HCT116 (cell line): ENCODE measurements around the gene DENND10. TPM values are rescaled to one million over a fixed set of nuclear protein-coding genes. Genes with fewer than 3 reads are reported as not detected.

Experiments
- ATAC-seq: fragments of 200-7000 bp; cut with Tn5 transposase; 2 replicates; pipeline ENCODE4 v1.9.1; 2020; ENCODE audit warnings: mild to moderate bottlenecking, moderate library complexity
- BruUV-seq: library from RNA; stranded (reverse); fragments of 400-500 nt; replicated peaks from 2 replicates; lab custom pipeline; 2021; lab: Mats Ljungman, UMichigan
- CTCF ChIA-PET: fragments of 300-600 bp; sonication (Branson Sonifier 250); formaldehyde crosslinking; loops from one replicate; lab custom pipeline; 2021; ENCODE audit warnings: antibody characterized with exemption; lab: Charles Lee
- POLR2A ChIA-PET: fragments of 300-600, 350-600 bp; sonication (Branson Sonifier 250); formaldehyde crosslinking; loops from one replicate; lab custom pipeline; 2021; ENCODE audit warnings: antibody characterized with exemption; lab: Charles Lee
- RAD21 ChIA-PET, 2 experiments: fragments of 300-600 bp; sonication (Branson Sonifier 250); formaldehyde crosslinking; loops; one replicate each; lab custom pipeline; 2023; ENCODE audit warnings: low total read pairs in 2 of 2; ENCODE audit not compliant: uncharacterized antibody in 2 of 2, unreplicated experiment in 2 of 2, low non-redundant PET in 1 of 2; lab: Charles Lee
- DNase-seq: peaks from one replicate; pipeline ENCODE4 v3.0.0-alpha.2; 2010; ENCODE audit warnings: low read depth, low spot score
- H2AFZ ChIP-seq: fragments of 200-600 bp; shearing (Covaris generic), sonication (generic); 2 replicates; pipeline ENCODE4 v1.6.1; 2017; ENCODE audit warnings: low read depth, mixed run types, mixed read lengths, antibody characterized with exemption, low read length; ENCODE audit not compliant: poor library complexity, severe bottlenecking
- H3K27ac ChIP-seq: 2 replicates; pipeline ENCODE4 v1.5.1; 2012; ENCODE audit warnings: low read depth, low read length
- H3K27me3 ChIP-seq: fragments of 200-600 bp; sonication (generic); 2 replicates; pipeline ENCODE4 v1.6.1; 2016; ENCODE audit warnings: mixed run types, low read length, mixed read lengths; ENCODE audit not compliant: insufficient read depth
- H3K36me3 ChIP-seq, 2 experiments: fragments of 200-500 bp in 1 of 2; fragments of 200-600 bp in 1 of 2; sonication (Bioruptor generic) in 1 of 2; sonication (generic) in 1 of 2; 2 replicates each; pipeline versions ENCODE4 v1.5.1 to v1.6.1; 2014 to 2016; ENCODE audit warnings: low read length in 2 of 2, inconsistent platforms in 1 of 2, mixed read lengths in 1 of 2, mixed run types in 1 of 2; ENCODE audit not compliant: insufficient read depth in 2 of 2, control insufficient read depth in 1 of 2
- H3K4me1 ChIP-seq, 2 experiments: fragments of 200-600 bp in 1 of 2; sonication (generic) in 1 of 2; 2 replicates each; pipeline versions ENCODE4 v1.5.1 to v1.6.1; 2012 to 2017; ENCODE audit warnings: low read length in 2 of 2, inconsistent platforms in 1 of 2, mild to moderate bottlenecking in 1 of 2, mixed read lengths in 1 of 2, mixed run types in 1 of 2, moderate library complexity in 1 of 2; ENCODE audit not compliant: insufficient read depth in 2 of 2, control insufficient read depth in 1 of 2
- H3K4me2 ChIP-seq: fragments of 200-600 bp; sonication (generic); 2 replicates; pipeline ENCODE4 v1.6.1; 2017; ENCODE audit warnings: mixed run types, low read length, mixed read lengths
- H3K4me3 ChIP-seq, 2 experiments: fragments of 200-600 bp in 1 of 2; sonication (generic) in 1 of 2; replicated peaks in 1 of 2; 2 replicates each; pipeline ENCODE4 v1.5.1; 2011 to 2016; ENCODE audit warnings: low read length in 2 of 2, control low read depth in 1 of 2, low read depth in 1 of 2, mild to moderate bottlenecking in 1 of 2, mixed read lengths in 1 of 2, mixed run types in 1 of 2
- H3K79me2 ChIP-seq: fragments of 200-600 bp; sonication (generic); 2 replicates; pipeline ENCODE4 v1.6.1; 2017; ENCODE audit warnings: mild to moderate bottlenecking, mixed run types, low read length, moderate library complexity, mixed read lengths; ENCODE audit not compliant: insufficient read depth
- H3K9ac ChIP-seq: fragments of 200-600 bp; sonication (generic); 2 replicates; pipeline ENCODE4 v1.6.1; 2016; ENCODE audit warnings: low read length, mixed read lengths
- H3K9me2 ChIP-seq: fragments of 200-600 bp; sonication (generic), shearing (Covaris generic); 2 replicates; pipeline ENCODE4 v1.6.1; 2017; ENCODE audit warnings: mixed run types, mild to moderate bottlenecking, moderate library complexity; ENCODE audit not compliant: insufficient read depth
- H3K9me3 ChIP-seq, 2 experiments: fragments of 200-500 bp in 1 of 2; fragments of 200-600 bp in 1 of 2; sonication (Bioruptor generic) in 1 of 2; sonication (generic) in 1 of 2; 2 replicates each; pipeline ENCODE4 v1.6.1; 2014 to 2017; ENCODE audit warnings: low read length in 2 of 2, mixed read lengths in 2 of 2, inconsistent platforms in 1 of 2, low read depth in 1 of 2, mild to moderate bottlenecking in 1 of 2, mixed run types in 1 of 2, moderate library complexity in 1 of 2; ENCODE audit not compliant: control insufficient read depth in 1 of 2, insufficient read depth in 1 of 2
- H4K20me1 ChIP-seq: fragments of 200-600 bp; sonication (generic), shearing (Covaris generic); 2 replicates; pipeline ENCODE4 v1.6.1; 2017; ENCODE audit warnings: mixed run types, mild to moderate bottlenecking, moderate library complexity; ENCODE audit not compliant: insufficient read depth
- CBX3 ChIP-seq: IDR thresholded peaks from 2 replicates; pipeline ENCODE4 v1.6.1; 2012; ENCODE audit warnings: low read depth
- CEBPB ChIP-seq: IDR thresholded peaks from 2 replicates; pipeline ENCODE4 v1.6.1; 2012; ENCODE audit warnings: low read depth
- ELF1 ChIP-seq: IDR thresholded peaks from 2 replicates; pipeline ENCODE4 v1.6.1; 2012; ENCODE audit warnings: low read depth, borderline replicate concordance
- EZH2phosphoT487 ChIP-seq: fragments of 200-600 bp; IDR thresholded peaks from 2 replicates; pipeline ENCODE4 v1.6.1; 2018; ENCODE audit warnings: antibody characterized with exemption, borderline replicate concordance
- FOSL1 ChIP-seq: IDR thresholded peaks from 2 replicates; pipeline ENCODE4 v1.6.1; 2012; ENCODE audit warnings: low read depth
- JUND ChIP-seq: IDR thresholded peaks from 2 replicates; pipeline ENCODE4 v1.6.1; 2012
- POLR2AphosphoS5 ChIP-seq: IDR thresholded peaks from 2 replicates; pipeline ENCODE4 v1.6.1; 2011; ENCODE audit warnings: mild to moderate bottlenecking, low read depth, low read length, moderate library complexity
- RAD21 ChIP-seq: IDR thresholded peaks from 2 replicates; pipeline ENCODE4 v1.6.1; 2012; ENCODE audit warnings: low read depth, mild to moderate bottlenecking
- TCF7L2 ChIP-seq: IDR thresholded peaks from 2 replicates; pipeline ENCODE4 v1.7.0; 2011; ENCODE audit warnings: borderline replicate concordance, inconsistent platforms; ENCODE audit not compliant: insufficient read depth, insufficient read length; ENCODE audit errors: extremely low read depth
- YY1 ChIP-seq: IDR thresholded peaks from 2 replicates; pipeline ENCODE4 v1.6.1; 2011; ENCODE audit warnings: low read length, low read depth, moderate library complexity, mild to moderate bottlenecking; ENCODE audit not compliant: insufficient replicate concordance; ENCODE audit errors: extremely low read depth
- ZFX ChIP-seq: fragments of 450-650 bp; IDR thresholded peaks from 2 replicates; pipeline ENCODE4 v1.6.1; 2017
- intact Hi-C: fragments of 100-400 bp; cut with micrococcal nuclease; formaldehyde crosslinking; loops from 2 replicates; pipeline ENCODE4 v1.10.0; 2022
- total RNA-seq: library from RNA; stranded (reverse); gene quantifications from one replicate; pipeline ENCODE4 v1.2.1, GENCODE V29; 2021; ENCODE audit not compliant: unreplicated experiment
- TF ChIP-seq, protein P1 (sequence below): IDR thresholded peaks from 2 replicates; pipeline ENCODE4 v1.6.1; 2011; ENCODE audit warnings: mild to moderate bottlenecking, low read length, moderate library complexity; ENCODE audit not compliant: insufficient replicate concordance; ENCODE audit errors: extremely low read depth
- TF ChIP-seq, protein P2 (sequence below): IDR thresholded peaks from 2 replicates; pipeline ENCODE4 v1.6.1; 2012; ENCODE audit warnings: low read depth
- TF ChIP-seq, protein P3 (sequence below): IDR thresholded peaks from 2 replicates; pipeline ENCODE4 v1.6.1; 2012
- TF ChIP-seq, protein P4 (sequence below), 3 experiments: fragments of 200-600 bp in 1 of 3; sonication (generic) in 1 of 3; IDR thresholded peaks in 2 of 3; conservative IDR thresholded peaks in 1 of 3; 2 replicates each; pipeline ENCODE4 v1.5.1; 2012 to 2017; ENCODE audit warnings: low read depth in 2 of 3, low read length in 2 of 3, antibody characterized with exemption in 1 of 3, borderline replicate concordance in 1 of 3, control low read depth in 1 of 3, mild to moderate bottlenecking in 1 of 3, mixed read lengths in 1 of 3, mixed run types in 1 of 3, moderate library complexity in 1 of 3; ENCODE audit not compliant: insufficient read depth in 1 of 3

Gene DENND10
- total RNA-seq, 1 experiment from 2014 or later: 47.5 TPM

DNA sequence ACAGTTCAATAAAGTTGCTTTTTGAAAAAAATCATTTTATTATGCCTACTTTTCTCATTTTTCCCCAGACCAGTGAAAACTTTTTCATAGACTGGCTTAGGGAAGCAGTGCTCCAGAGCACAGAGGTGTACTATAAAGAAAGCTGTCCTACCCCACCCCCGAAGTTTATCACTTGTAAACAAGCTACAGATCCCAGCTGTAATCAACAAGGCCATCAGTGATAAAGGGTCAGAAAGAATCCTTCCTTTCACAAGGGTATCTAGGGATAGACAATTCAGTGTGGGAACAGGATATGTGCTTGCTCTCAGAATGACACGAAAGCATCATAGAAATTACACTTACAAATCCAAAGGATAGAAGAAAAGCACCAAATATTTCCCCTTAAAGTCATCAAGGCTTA lies 70.2 kb downstream of the DENND10 start:
- no peak for DNase-seq
- no peaks in the 10 kb centered on the region for H3K27me3 ChIP-seq
- H2AFZ ChIP-seq: no peak overlapping the region
- RAD21 ChIA-PET: no interaction called here
- H3K4me3 ChIP-seq: no peak overlapping the region
- CTCF ChIA-PET: no interaction called here
- no peaks in the 10 kb centered on the region for H3K9me2 ChIP-seq
- no peak for ATAC-seq
- intact Hi-C loops: no loop called here
- H3K4me1 ChIP-seq: peaks cover 5 to 14% of the 10 kb centered on the region in 2 experiments; a peak in 3 of 4 replicates
- H3K9me3 ChIP-seq: no peaks in the 10 kb centered on the region
- H3K36me3 ChIP-seq: peaks cover 39 to 61% of the 10 kb centered on the region in 2 experiments
- no peak overlapping the region for H3K4me2 ChIP-seq
- TF ChIP-seq POLR2AphosphoS5 (no peak), ELF1 (no peak), RAD21 (no peak), TCF7L2 (no peak), YY1 (no peak), EZH2phosphoT487 (no peak), CEBPB (no peak), FOSL1 (no peak), ZFX (no peak), JUND (no peak), CBX3 (no peak)
- TF ChIP-seq, protein P1, sequence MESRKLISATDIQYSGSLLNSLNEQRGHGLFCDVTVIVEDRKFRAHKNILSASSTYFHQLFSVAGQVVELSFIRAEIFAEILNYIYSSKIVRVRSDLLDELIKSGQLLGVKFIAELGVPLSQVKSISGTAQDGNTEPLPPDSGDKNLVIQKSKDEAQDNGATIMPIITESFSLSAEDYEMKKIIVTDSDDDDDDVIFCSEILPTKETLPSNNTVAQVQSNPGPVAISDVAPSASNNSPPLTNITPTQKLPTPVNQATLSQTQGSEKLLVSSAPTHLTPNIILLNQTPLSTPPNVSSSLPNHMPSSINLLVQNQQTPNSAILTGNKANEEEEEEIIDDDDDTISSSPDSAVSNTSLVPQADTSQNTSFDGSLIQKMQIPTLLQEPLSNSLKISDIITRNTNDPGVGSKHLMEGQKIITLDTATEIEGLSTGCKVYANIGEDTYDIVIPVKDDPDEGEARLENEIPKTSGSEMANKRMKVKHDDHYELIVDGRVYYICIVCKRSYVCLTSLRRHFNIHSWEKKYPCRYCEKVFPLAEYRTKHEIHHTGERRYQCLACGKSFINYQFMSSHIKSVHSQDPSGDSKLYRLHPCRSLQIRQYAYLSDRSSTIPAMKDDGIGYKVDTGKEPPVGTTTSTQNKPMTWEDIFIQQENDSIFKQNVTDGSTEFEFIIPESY: no peak
- TF ChIP-seq, protein P2, sequence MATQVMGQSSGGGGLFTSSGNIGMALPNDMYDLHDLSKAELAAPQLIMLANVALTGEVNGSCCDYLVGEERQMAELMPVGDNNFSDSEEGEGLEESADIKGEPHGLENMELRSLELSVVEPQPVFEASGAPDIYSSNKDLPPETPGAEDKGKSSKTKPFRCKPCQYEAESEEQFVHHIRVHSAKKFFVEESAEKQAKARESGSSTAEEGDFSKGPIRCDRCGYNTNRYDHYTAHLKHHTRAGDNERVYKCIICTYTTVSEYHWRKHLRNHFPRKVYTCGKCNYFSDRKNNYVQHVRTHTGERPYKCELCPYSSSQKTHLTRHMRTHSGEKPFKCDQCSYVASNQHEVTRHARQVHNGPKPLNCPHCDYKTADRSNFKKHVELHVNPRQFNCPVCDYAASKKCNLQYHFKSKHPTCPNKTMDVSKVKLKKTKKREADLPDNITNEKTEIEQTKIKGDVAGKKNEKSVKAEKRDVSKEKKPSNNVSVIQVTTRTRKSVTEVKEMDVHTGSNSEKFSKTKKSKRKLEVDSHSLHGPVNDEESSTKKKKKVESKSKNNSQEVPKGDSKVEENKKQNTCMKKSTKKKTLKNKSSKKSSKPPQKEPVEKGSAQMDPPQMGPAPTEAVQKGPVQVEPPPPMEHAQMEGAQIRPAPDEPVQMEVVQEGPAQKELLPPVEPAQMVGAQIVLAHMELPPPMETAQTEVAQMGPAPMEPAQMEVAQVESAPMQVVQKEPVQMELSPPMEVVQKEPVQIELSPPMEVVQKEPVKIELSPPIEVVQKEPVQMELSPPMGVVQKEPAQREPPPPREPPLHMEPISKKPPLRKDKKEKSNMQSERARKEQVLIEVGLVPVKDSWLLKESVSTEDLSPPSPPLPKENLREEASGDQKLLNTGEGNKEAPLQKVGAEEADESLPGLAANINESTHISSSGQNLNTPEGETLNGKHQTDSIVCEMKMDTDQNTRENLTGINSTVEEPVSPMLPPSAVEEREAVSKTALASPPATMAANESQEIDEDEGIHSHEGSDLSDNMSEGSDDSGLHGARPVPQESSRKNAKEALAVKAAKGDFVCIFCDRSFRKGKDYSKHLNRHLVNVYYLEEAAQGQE: no peak
- TF ChIP-seq, protein P3, sequence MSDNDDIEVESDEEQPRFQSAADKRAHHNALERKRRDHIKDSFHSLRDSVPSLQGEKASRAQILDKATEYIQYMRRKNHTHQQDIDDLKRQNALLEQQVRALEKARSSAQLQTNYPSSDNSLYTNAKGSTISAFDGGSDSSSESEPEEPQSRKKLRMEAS: no peak
- TF ChIP-seq, protein P4, sequence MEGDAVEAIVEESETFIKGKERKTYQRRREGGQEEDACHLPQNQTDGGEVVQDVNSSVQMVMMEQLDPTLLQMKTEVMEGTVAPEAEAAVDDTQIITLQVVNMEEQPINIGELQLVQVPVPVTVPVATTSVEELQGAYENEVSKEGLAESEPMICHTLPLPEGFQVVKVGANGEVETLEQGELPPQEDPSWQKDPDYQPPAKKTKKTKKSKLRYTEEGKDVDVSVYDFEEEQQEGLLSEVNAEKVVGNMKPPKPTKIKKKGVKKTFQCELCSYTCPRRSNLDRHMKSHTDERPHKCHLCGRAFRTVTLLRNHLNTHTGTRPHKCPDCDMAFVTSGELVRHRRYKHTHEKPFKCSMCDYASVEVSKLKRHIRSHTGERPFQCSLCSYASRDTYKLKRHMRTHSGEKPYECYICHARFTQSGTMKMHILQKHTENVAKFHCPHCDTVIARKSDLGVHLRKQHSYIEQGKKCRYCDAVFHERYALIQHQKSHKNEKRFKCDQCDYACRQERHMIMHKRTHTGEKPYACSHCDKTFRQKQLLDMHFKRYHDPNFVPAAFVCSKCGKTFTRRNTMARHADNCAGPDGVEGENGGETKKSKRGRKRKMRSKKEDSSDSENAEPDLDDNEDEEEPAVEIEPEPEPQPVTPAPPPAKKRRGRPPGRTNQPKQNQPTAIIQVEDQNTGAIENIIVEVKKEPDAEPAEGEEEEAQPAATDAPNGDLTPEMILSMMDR (IDR thresholded peaks at IDR 0.05 in 2 of 3, conservative IDR thresholded peaks at IDR 0.05 in 1 of 3; ENCODE audit: borderline replicate concordance in 1 of 3, insufficient read depth in 1 of 3, low read depth in 2 of 3, low read length in 2 of 3): no peak
- TF ChIP-seq, all 23 proteins: peak for 0
- POLR2A ChIA-PET: no interaction called here
- Histone ChIP-seq H4K20me1 (no peaks in the 10 kb centered on the region), H3K9ac (no peak overlapping the region), H3K27ac (no peak overlapping the region), H3K79me2 (peaks cover 54% of the 10 kb centered on the region)
- no TSS peak for BruUV-seq
